ENCODE measurements around the gene COL12A1. TPM values are rescaled to one million over a fixed set of nuclear protein-coding genes. Genes with fewer than 3 reads are reported as not detected.

COL12A1 gene
- total and polyA plus RNA-seq, 8 donors: 23.1 to 74.3 (median 31.5) TPM

GRCh38 chr6:75084018-75084417, 121.8 kb downstream of the COL12A1 start:
- H3K9me3 ChIP-seq: no peaks in the 10 kb centered on the region
- peaks cover 0 to 23% of the 10 kb centered on the region in 2 donors for H3K27me3 ChIP-seq
- no peak overlapping the region for H3K27ac ChIP-seq
- no peak overlapping the region for H3K4me3 ChIP-seq
- TF ChIP-seq CTCF (IDR thresholded peaks at IDR 0.05): no peak
- no peak for DNase-seq
- H3K4me1 ChIP-seq: no peaks in the 10 kb centered on the region
- no peak for ATAC-seq
- intact Hi-C loops (cut with DNase I): no loop called here
- H3K36me3 ChIP-seq: no peaks in the 10 kb centered on the region

GRCh38 chr6:75081921-75082320, 123.9 kb downstream of the COL12A1 start:
- no peak for TF ChIP-seq CTCF (IDR thresholded peaks at IDR 0.05)
- H3K27me3 ChIP-seq: peaks cover 0 to 23% of the 10 kb centered on the region in 2 donors
- no peak overlapping the region for H3K27ac ChIP-seq
- DNase-seq (no peak), ATAC-seq (no peak)
- no peaks in the 10 kb centered on the region for H3K36me3 ChIP-seq
- H3K4me1 ChIP-seq: no peaks in the 10 kb centered on the region
- intact Hi-C loops (cut with DNase I): no loop called here
- no peaks in the 10 kb centered on the region for H3K9me3 ChIP-seq
- H3K4me3 ChIP-seq: no peak overlapping the region

- no peaks in the 10 kb centered on the region for H3K9me3 ChIP-seq
- H3K36me3 ChIP-seq: no peaks in the 10 kb centered on the region
- peaks cover 0 to 23% of the 10 kb centered on the region in 2 donors for H3K27me3 ChIP-seq
- DNase-seq (no peak), ATAC-seq (no peak)
- no peaks in the 10 kb centered on the region for H3K4me1 ChIP-seq
- H3K4me3 ChIP-seq: no peak overlapping the region
- H3K27ac ChIP-seq: no peak overlapping the region
- intact Hi-C loops (cut with DNase I): no loop called here
- TF ChIP-seq CTCF (IDR thresholded peaks at IDR 0.05): no peak
These were observed 124.8 kb downstream of the COL12A1 start for GRCh38 chr6:75081047-75081446.

- intact Hi-C loops (cut with DNase I): no loop called here
These were observed 126.3 kb downstream of the COL12A1 start for GRCh38 chr6:75079589-75079988.

GRCh38 chr6:75077701-75078100, 128.2 kb downstream of the COL12A1 start:
- Histone ChIP-seq H3K4me3 (no peak overlapping the region), H3K36me3 (no peaks in the 10 kb centered on the region), H3K27me3 (no peaks in the 10 kb centered on the region), H3K27ac (no peak overlapping the region), H3K4me1 (no peaks in the 10 kb centered on the region), H3K9me3 (no peaks in the 10 kb centered on the region)
- intact Hi-C loops (cut with DNase I): no loop called here
- ATAC-seq: no peak
- DNase-seq: no peak
- no peak for TF ChIP-seq CTCF (IDR thresholded peaks at IDR 0.05)

More at GRCh38 chr6:75079589-75079988, 126.3 kb downstream of the COL12A1 start:
- DNase-seq (no peak), ATAC-seq (no peak)
- no peak overlapping the region for H3K27ac ChIP-seq
- H3K36me3 ChIP-seq: no peaks in the 10 kb centered on the region
- TF ChIP-seq CTCF (IDR thresholded peaks at IDR 0.05): no peak
- H3K27me3 ChIP-seq: peaks cover 0 to 9% of the 10 kb centered on the region in 2 donors
- H3K4me3 ChIP-seq: no peak overlapping the region
- no peaks in the 10 kb centered on the region for H3K4me1 ChIP-seq
- no peaks in the 10 kb centered on the region for H3K9me3 ChIP-seq

All from left lung (tissue), 10 donors.